GM20000 (cell line): ENCODE data around the gene POLQ.

Experiments
- DNase-seq: peaks from one replicate; pipeline ENCODE4 v3.0.0; 2012; ENCODE audit warnings: low spot score
- CTCF ChIP-seq: IDR thresholded peaks from 2 replicates; pipeline ENCODE4 v1.5.1; 2012; ENCODE audit warnings: mild to moderate bottlenecking, control low read depth; ENCODE audit errors: extremely low read depth, missing control alignments

The POLQ gene

GRCh38 chr3:121567649-121568048 lies 21.9 kb upstream of the POLQ start, which contains the start of gene ARGFX:
TSS of gene ARGFX (plus strand) at chr3:121567949. CDS start at chr3:121570714, 2,765 bp downstream.
- no peak for DNase-seq
- no peak for TF ChIP-seq CTCF

GRCh38 chr3:121566773-121567172 lies 21.0 kb upstream of the POLQ start:
- DNase-seq: no peak
- no peak for TF ChIP-seq CTCF

GRCh38 chr3:121562148-121562547 lies 16.4 kb upstream of the POLQ start:
- no peak for TF ChIP-seq CTCF
- no peak for DNase-seq

GRCh38 chr3:121557426-121557934 lies 11.7 kb upstream of the POLQ start:
- no peak for TF ChIP-seq CTCF
- DNase-seq: no peak

DNA sequence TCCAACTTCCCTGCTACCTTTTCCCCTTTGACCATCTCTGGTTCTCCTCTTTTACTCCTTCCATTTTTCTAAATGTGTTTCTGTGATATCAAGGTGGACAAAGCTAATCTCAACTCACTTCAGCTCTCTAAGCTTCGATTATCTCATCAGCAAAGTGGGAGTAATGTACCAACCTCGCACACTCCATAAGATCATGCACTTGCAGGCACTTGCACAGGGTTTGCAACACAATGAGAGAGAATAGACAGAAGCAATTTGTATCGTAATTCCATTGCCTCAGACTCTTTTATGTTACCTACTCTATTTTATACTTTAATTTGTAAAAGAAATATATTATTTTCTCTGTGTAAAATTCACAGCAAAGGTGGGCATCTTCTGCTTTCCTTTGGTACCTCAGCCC lies 7.0 kb upstream of the POLQ start:
- no peak for TF ChIP-seq CTCF
- no peak for DNase-seq

- TF ChIP-seq CTCF: no peak
- no peak for DNase-seq
These were observed 6.6 kb upstream of the POLQ start for GRCh38 chr3:121552379-121552778.

GRCh38 chr3:121545049-121545573 lies 677 bp downstream of the POLQ start:
- no peak for DNase-seq
- TF ChIP-seq CTCF: no peak
